ENCODE measurements around the gene PCSK5.

Gene PCSK5

DNA sequence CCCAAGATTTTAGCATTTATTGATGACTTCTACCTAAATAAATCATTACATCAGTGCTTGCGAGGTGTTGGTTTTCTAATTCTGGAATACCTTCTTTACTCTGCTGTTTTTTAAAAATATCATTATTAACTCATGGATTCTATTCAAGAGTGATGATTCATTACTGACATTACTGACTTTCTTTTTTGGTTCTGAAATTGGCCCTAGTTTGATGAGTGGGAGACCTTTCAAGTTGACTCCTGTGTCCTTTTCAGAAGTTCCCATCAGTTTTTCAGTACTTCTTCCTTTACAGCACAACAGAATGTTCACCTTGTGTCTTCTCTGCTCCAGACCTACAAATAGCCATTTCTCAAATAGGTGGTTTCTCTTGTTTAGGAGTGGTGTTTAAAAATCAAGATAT is 114.1 kb downstream of the PCSK5 start:
- peak; percentile 30 for DNase-seq (ENCODE audit: low spot score)
- TF ChIP-seq, protein P1, sequence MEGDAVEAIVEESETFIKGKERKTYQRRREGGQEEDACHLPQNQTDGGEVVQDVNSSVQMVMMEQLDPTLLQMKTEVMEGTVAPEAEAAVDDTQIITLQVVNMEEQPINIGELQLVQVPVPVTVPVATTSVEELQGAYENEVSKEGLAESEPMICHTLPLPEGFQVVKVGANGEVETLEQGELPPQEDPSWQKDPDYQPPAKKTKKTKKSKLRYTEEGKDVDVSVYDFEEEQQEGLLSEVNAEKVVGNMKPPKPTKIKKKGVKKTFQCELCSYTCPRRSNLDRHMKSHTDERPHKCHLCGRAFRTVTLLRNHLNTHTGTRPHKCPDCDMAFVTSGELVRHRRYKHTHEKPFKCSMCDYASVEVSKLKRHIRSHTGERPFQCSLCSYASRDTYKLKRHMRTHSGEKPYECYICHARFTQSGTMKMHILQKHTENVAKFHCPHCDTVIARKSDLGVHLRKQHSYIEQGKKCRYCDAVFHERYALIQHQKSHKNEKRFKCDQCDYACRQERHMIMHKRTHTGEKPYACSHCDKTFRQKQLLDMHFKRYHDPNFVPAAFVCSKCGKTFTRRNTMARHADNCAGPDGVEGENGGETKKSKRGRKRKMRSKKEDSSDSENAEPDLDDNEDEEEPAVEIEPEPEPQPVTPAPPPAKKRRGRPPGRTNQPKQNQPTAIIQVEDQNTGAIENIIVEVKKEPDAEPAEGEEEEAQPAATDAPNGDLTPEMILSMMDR (IDR thresholded peaks at IDR 0.05; ENCODE audit: extremely low read depth, missing control alignments), result no peak

DNA sequence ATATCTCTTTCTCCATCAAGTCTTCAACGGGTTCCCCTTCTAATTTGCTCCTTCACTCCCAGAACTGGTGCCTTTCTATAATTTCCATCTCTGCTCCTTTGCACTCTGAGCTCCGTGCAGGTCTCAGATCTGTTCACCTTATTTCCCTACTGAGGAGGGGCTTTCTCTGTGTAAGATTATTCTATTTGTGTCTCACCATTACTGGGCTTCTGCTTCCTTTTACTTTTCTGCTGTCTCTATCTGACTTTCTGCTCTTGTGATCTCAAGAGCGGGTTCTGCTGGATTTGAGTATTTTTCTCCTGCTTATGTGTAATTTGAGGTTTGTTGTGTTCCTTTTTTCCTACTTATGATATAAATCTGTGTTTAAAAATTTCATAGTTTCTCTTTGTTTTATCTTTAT is 117.5 kb downstream of the PCSK5 start:
- DNase-seq (ENCODE audit: low spot score), result no peak
- TF ChIP-seq, protein P1 (IDR thresholded peaks at IDR 0.05; ENCODE audit: extremely low read depth, missing control alignments), result no peak

DNA sequence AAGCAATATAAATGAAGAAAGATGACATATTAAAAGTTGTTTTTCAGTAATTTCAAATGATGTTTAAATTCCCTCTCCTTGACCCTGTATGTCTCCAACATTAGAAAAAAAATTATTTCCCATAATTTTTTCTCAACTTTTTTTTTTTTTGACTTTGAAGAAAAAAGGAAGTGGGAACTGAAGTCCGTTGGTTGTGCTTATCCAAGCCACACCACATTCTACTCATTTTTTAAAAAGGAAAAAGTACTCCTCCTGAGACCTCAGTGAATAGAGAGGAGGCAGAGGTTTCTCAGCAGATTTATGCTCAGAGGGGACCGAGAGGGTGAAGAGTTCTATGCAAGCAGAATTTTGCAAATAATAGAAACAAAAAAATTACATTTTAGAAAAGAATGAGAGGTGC is 123.3 kb downstream of the PCSK5 start:
- TF ChIP-seq, protein P1 (IDR thresholded peaks at IDR 0.05; ENCODE audit: extremely low read depth, missing control alignments), result no peak
- DNase-seq (ENCODE audit: low spot score), result no peak

DNA sequence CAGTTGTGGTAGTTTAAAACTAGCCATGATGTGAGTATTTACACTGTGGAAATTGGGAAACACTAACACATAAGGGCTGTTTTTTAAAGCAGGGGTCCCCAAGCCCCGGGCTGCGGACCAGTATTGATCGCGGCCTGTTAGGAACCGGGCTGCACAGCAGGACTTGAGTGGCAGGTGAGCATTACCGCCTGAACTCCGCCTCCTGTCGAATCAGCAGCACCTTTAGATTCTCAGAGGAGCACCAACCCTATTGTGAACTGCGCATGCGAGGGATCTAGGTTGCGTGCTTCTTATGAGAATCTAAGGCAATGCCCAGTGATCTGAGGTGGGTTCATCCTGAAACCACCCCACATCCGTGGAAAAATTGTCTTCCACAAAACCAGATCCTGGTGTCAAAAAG is 127.8 kb downstream of the PCSK5 start:
- TF ChIP-seq, protein P1 (IDR thresholded peaks at IDR 0.05; ENCODE audit: extremely low read depth, missing control alignments), result no peak
- DNase-seq (ENCODE audit: low spot score), result no peak

DNA sequence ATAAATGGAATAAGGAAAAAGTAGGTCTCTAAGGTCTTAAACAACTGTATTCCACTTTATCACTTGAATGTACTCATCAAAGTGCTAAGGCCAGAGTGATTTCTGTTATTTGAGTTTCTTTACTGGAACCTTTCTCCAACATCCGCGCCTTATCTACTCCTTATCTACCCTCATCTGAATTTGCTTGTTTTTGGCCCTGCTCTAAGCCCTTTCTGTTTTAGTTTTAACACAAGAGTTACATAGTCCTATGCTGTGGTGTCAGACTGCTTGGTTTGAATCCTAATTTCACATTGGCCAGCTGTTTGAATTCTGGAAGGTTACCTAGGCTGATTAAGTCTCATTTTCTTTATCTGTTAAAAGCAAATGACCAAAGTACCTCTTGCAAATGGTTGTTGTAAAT is 128.3 kb downstream of the PCSK5 start:
- TF ChIP-seq, protein P1 (IDR thresholded peaks at IDR 0.05; ENCODE audit: extremely low read depth, missing control alignments), result no peak
- DNase-seq (ENCODE audit: low spot score), result no peak

DNA sequence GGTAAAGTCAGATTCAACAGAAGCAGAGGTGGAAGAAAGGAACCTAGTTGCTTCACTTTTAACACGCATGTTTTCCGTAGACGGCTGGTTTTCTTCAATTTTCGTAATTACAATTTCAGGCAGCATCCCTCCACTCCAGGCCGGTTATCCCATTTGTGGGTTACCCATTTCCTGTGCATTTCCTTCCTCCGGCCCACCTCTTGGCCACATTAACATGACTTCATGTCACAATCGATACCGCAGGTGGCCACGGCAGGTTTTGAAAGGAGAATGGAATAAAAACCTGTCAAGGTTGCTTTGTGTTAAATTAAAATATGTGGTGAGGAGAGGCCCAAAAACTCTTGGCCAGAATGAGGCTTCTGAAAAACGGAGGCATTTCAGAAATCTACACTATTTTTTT is 130.2 kb downstream of the PCSK5 start:
- TF ChIP-seq, protein P1 (IDR thresholded peaks at IDR 0.05; ENCODE audit: extremely low read depth, missing control alignments), result no peak

DNA sequence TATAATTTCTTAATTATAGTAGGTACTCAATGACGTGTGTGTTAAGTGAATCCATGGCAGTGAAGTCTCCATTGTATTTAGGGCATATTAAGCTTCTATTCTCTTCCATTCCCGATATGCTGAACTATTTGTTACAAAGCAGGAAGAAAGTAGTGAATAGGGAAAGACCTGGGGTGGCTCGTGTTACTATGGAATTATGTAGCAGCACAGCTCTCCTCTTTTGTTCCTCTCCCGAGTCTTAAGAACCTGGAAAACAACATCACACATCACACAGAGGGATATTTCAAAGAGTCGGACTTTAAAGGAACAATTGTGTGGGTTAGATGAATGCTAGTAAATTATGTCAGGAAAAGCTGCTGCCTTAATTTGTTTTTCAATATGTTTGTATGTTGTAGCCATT is 131.8 kb downstream of the PCSK5 start:
- TF ChIP-seq, protein P1 (IDR thresholded peaks at IDR 0.05; ENCODE audit: extremely low read depth, missing control alignments), result no peak

More for the DNA sequence above, 130.2 kb downstream of the PCSK5 start:
- DNase-seq (ENCODE audit: low spot score), result no peak

More for the DNA sequence above, 131.8 kb downstream of the PCSK5 start:
- no peak for DNase-seq (ENCODE audit: low spot score)

Data from GM20000 (cell line).